Heart left ventricle (tissue), 13 donors: ENCODE measurements around the gene KLHL7.

ENCODE experiments used
- CTCF ChIP-seq, 12 donors: fragments of 200-600 bp; sonication (generic) in 4 of 12; IDR thresholded peaks; one replicate each; pipeline versions ENCODE4 v1.5.0 to v1.8.0; 2018 to 2022; ENCODE audit warnings: antibody characterized with exemption in 12 of 12, mild to moderate bottlenecking in 5 of 12
- POLR2A ChIP-seq, 2 donors: fragments of 450-650 bp; IDR thresholded peaks; one replicate each; pipeline ENCODE4 v1.6.1; 2017; ENCODE audit warnings: antibody characterized with exemption in 2 of 2, mild to moderate bottlenecking in 2 of 2, moderate library complexity in 2 of 2
- donor health status: ischemic (EF 13 %, LVEDD 7.1; RV severe dilation, severe dysfunction).
- donor health status: DM: no; HTN: yes; CAD: no.
- donor health status: DM: no; HTN: no; CAD: no.
- donor health status: ischemic (EF 25% LVEDD 6.9; RV normal size, moderate dysfunction).
- donor health status: ischemic (EF 25% LVEDD 5.7; RV mildly dilated, moderate dysfunction).
- donor health status: ischemic (EF 35%, LVEDD 5.7; RV mildly dilated, moderate dysfunction).
- donor health status: nonischemic (EF 11% LVEDD 7.7; RV severe dilation, severe dysfunction).
- donor health status: DM: yes; HTN: yes; CAD: no.
- donor health status: PGD.
- donor health status: ischemic (EF 29% LVEDD 5.4; RV normal size, mild dysfunction).
- donor health status: nonischemic (EF 23%, LVEDD 6.1; RV moderate dilation, normal function).

GRCh38 chr7:23067271-23067670, 38.3 kb upstream of the KLHL7 start:
- no peak for TF ChIP-seq CTCF (IDR thresholded peaks at IDR 0.05)
- no peak for TF ChIP-seq POLR2A (IDR thresholded peaks at IDR 0.05)
